Stimulated activated CD4-positive, alpha-beta T cell treated with anti-CD3 and anti-CD28 coated beads, Interleukin-1b, Interleukin-23, amount 100 ng/mL, for 4 hours (primary cell): Measurements from ENCODE around the gene RIOK3.
"Not testable (repeated sequence)": the region's sequence is repeated elsewhere in the genome, so short reads cannot be mapped to it uniquely, and the experiment has no call there.

Experiments used
- DNase-seq, 2 donors: peaks; one replicate each; pipeline ENCODE4 v3.0.0-alpha.2; 2020; ENCODE audit warnings: low read depth in 2 of 2

Gene RIOK3, protein sequence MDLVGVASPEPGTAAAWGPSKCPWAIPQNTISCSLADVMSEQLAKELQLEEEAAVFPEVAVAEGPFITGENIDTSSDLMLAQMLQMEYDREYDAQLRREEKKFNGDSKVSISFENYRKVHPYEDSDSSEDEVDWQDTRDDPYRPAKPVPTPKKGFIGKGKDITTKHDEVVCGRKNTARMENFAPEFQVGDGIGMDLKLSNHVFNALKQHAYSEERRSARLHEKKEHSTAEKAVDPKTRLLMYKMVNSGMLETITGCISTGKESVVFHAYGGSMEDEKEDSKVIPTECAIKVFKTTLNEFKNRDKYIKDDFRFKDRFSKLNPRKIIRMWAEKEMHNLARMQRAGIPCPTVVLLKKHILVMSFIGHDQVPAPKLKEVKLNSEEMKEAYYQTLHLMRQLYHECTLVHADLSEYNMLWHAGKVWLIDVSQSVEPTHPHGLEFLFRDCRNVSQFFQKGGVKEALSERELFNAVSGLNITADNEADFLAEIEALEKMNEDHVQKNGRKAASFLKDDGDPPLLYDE

DNA sequence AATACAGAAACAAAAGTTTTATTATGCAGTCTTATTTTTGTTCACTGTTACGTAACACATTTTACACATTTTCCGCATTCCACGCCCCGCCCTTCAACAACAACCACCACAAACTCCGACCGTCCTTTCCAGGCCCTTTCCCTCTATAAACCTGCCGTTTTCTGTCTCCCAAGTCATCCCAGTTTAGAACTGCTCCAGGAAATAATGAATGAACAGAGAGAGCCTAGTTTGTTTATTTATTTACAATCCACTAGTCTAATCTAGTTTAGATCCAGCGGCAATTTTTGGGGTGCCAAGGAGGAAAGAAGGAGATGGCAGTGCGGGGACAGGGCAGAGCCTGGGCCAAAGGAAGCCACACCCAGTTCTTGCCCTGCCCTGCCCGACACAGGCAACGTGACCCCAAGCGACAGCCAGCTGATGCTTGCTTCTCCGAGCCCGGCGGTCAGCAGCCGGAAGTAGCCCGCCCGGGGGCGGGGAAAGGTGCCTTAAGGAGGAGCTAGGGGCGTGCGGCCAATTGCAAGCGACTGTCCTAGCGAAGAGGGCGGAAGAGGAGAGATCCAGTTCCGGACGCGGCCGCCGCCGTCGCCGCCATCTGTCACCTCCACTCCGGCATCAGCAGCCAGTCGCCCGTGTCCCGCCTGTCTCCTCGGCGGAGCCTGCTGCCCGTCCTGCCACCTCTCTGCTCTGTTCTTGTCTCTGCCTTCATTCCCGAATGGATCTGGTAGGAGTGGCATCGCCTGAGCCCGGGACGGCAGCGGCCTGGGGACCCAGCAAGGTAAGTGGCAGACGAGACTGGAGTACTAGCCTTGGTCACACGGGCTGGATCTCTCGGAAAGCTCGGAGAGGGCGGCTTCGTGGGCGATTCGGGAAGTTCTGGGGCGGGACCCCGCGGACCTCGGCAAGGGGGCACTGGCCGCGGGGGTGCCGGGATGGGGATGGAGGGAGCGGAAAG, at the start of gene RIOK3:
TSS of gene RIOK3 (plus strand) at position 560 of the 952 bp plus-strand sequence. CDS start at position 713, 153 bp downstream.
- peak; percentile 67 to 84 for DNase-seq

- DNase-seq = no peak
These were observed 49.8 kb upstream of the RIOK3 start for GRCh38 chr18:23403310-23403709.

DNA sequence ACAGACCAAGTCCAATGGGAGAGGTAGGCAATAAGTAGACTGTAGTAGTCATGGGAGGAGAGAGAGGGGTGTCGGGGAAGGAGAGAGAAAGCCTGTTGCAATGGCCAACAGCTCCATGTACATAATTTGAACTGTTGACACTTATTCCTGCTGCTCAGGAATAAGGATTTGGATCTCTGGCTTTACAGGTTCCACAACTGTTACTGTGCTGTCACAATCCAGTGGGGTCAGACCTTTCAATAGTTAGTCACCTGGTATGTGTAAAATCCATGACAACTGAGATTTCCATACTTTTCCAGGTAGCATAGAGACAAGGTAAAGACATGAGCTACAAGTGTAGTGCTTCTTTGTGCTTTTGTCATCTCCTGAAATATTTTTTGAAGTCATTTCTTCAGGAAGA, 47.5 kb upstream of the RIOK3 start:
- DNase-seq = no peak

- DNase-seq = no peak
These were observed 46.8 kb upstream of the RIOK3 start for GRCh38 chr18:23406271-23406787.

GRCh38 chr18:23412351-23412964, 40.6 kb upstream of the RIOK3 start:
- DNase-seq = no peak

- no peak for DNase-seq
These were observed 37.6 kb upstream of the RIOK3 start for GRCh38 chr18:23415515-23415914.

- DNase-seq = no peak
These were observed 36.8 kb upstream of the RIOK3 start for GRCh38 chr18:23416298-23416697.

GRCh38 chr18:23421277-23421676, 31.8 kb upstream of the RIOK3 start:
- DNase-seq = no peak

DNA sequence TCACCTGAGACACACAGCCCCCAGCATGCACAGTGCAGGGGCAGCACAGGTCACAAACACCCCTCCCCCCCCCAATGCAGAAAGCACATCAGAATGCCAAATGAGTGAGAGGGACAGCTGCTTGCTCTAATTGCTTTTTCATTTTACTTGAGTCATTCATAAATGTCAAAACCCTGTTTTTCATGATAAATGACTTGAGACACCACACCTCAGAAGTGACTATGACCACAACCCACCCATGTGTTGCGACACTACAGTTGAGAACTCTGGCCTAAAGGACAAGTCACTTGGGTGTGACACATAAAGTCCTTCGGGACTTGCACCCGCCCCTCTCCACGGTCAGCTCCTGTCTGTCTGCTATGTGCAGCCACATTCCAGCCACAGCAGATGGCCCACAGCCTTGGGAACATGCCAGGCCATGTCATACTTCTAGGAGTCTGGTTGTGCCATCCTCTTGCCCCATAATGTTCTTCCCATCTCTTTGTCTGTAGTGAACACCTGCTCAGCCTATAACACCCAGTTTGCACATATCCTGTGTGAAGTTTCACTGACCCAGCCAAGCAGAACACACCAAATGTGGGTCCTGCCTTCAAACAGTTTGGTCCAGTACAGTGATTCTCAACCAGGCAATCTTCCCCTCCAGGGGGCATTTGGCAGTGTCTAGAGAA, 30.2 kb upstream of the RIOK3 start:
- no peak for DNase-seq

DNA sequence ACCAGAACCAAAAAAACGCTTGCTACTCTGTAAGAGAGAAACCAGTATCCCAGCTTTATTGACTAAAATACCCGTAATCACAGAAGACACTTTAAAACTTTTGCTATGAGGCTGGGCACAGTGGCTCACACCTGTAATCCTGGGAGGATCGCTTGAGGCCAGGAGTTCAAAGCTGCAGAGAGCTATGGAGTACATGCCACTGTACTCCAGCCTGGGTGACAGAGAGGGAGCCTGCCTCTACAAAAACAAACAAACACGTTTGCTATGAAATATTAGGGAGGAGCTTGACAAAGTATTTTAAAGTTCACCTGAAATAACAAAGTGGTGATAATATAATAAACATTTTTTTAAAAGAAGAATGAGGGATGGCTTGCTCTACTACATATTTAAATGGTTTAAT, 28.5 kb upstream of the RIOK3 start:
- no peak for DNase-seq

DNA sequence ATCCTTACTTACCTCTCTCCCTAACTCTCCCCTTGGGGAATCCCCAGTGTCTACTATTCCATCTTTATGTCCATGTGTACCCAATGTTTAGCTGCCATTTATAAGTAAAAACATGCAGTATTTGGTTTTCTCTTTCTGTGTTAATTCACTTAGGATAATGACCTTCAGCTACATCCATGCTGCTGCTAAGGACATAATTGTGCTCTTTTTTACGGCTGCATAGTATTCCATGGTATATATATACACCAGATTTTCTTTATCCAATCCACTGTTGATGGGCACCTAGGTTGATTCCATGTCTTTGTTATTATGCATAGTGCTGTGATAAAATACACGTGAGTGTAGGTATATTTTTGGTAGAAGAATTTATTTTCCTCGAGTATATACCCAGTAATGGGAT, 24.3 kb upstream of the RIOK3 start:
- no peak for DNase-seq

- not testable (repeated sequence) for DNase-seq
These were observed 23.5 kb upstream of the RIOK3 start for GRCh38 chr18:23429538-23429937.

DNA sequence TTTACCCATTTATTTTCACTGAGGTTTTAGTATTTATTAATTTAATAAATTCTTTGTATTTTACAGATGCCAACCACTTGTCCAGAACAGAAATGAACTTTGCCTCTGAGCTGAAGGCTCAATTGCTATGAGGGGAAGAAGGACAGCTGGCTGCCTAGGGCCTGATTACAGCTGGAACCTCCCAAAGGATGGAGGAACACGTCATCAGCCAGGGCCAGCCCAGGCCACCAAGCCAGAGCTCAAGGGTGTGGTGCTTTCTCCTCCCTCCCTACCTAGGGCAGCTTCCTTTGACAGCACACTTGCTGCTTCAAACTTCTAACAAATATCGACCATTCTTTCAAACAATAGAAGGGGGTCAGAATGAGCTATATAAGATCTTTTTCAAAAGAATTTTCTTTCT, 19.7 kb upstream of the RIOK3 start:
- no peak for DNase-seq

DNA sequence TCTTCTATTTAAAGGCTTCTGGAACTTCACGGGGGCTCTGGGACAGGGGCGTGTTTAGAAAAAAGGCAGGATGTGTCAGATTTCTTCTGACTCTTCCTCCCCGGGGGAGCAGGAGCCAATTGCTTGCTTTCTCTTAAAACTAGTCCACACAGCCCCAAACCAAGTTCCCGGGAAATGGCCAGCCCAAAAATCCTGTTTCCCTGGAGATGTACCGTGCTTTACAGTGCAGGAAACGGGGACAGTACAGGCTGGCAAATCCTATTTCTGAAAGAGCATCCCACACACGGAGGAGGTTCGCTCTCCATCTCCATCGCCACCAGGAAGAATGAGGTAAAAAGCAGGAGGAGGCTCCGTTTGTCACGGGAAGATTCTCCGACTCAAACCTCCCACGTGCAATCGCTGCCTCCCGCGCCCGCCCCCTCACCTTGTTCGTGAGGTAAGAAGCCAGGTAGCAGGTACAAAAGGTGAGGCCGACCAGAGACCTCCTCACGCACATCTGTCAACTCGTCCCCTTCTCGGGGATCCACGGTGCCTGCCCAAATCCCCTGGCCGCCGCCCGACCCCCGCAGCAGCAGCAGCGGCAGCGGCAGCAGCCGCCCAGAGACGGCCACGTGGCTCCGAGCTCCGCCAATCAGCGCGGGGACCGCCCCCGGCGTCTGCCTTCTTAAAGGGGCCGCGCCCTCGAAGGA, 15.6 kb upstream of the RIOK3 start:
- DNase-seq = peak; percentile 66 to 80

- no peak for DNase-seq
These were observed 15.1 kb upstream of the RIOK3 start for GRCh38 chr18:23438046-23438377.

DNA sequence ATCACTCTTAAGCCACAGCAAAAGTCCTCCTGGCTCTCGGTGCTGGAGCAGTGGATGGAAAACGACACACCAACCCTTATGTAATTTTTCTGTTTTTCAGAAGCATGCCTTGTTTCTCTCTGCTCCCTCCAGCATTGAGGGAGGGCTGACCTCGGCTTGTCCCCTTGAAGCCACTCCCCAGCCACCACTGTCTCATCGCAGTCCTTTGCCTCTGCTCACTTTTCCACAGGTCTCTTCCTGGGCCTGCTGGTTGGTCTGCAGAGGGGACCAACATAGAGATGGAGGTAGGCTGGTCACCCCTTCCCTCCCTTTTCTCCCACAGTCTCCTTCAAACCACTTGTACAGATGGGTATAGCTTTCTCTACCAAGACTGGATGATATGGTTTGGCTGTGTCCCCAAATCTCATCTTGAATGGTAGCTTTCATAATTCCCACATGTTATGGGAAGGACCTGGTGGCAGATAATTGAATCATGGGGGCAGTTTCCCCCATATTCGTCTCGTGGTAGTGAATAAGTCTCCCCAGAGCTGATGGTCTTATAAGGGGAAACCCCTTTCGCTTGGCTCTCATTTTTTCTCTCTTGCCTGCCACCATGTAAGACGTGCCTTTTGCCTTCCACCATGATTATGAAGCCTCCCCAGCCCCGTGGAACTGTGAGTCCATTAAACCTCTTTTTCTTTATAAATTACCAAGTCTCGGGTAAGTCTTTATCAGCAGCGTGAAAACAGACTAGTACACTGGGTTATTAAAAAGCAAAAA, 14.3 kb upstream of the RIOK3 start:
- DNase-seq = no peak

GRCh38 chr18:23440131-23440530, 13.0 kb upstream of the RIOK3 start:
- no peak for DNase-seq

DNA sequence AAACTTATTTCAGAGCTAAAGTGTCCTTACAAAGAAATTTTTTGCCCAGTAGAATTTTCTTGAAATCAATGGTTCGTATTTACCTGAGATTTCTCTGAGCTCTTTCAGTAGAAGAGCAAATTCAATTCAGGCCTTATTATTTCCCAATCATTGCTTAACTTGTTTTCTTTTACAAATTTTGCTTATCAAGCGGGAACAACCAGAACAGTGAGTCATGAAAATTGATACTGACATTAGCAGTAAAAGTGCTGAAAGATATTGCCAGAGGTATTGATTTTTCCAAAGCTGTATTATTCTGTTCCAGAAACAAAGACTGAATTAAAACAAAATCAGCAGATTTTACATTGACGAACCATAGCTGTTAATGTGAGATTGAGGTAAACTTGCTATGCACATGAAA, 10.1 kb upstream of the RIOK3 start:
- DNase-seq = no peak

DNA sequence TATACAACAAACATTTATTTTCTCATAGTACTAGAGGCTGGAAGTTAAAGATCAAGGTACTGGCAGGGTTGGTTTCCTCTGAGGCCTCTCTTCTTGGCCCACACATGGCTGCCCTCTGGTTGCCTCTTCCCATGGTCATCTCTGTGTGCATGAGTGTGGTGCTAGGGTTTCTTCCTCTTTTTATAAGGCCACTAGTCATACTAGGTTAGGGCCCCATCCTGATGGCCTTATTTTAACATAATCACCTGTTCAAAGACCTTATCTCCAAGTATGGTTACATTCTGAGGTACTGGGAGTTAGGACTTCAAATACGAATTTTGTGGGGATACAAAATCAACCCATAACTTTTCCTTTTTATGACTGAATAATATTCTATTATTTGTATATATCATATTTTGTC, 4.8 kb upstream of the RIOK3 start:
- no peak for DNase-seq

- DNase-seq = no peak
These were observed 3.1 kb upstream of the RIOK3 start for GRCh38 chr18:23450022-23450421.
